Testis (tissue), 2 donors: ENCODE results near the gene DENND4B.

ENCODE experiments used
- CTCF ChIP-seq, 3 experiments: fragments of 450-650 bp in 2 of 3; fragments of 200-600 bp in 1 of 3; sonication (generic) in 1 of 3; IDR thresholded peaks; one replicate each; pipeline ENCODE4 v1.5.1; 2016 to 2019; ENCODE audit warnings: antibody characterized with exemption in 3 of 3, mild to moderate bottlenecking in 2 of 3, moderate library complexity in 1 of 3
- POLR2A ChIP-seq: fragments of 450-650 bp; IDR thresholded peaks from one replicate; pipeline ENCODE4 v1.6.1; 2017; ENCODE audit warnings: antibody characterized with exemption, mild to moderate bottlenecking, moderate library complexity

DNA sequence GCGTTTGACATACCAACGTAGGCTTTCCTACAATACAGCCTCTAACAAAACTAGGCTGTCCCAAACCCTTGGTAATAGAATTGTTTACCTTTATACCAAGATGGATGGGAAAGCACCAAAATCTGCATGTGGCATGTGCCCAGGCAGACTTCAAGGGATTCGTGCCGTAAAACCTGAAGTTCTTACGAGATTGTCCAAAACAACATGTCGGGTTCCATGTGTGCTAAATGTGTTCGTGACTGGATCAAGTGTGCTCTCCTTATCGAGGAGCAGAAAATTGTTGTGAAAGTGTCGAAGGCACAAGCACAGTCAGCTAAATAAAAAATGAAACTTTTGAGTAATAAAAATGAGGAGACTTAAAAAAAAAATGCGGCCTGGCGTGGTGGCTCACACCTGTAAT lies 49.1 kb upstream of the DENND4B start:
- TF ChIP-seq CTCF (IDR thresholded peaks at IDR 0.05) (no peak), POLR2A (no peak)
